ENCODE measurements around the gene ZC3H4. TPM values are rescaled to one million over a fixed set of nuclear protein-coding genes. Genes with fewer than 3 reads are reported as not detected.
A peak's percentile ranks its signal among the peaks of the same experiment; 100 is the strongest.
"Not testable (repeated sequence)": the region's sequence is repeated elsewhere in the genome, so short reads cannot be mapped to it uniquely, and the experiment has no call there.

Gene ZC3H4
- polyA plus RNA-seq, 3 donors = 36.5 to 39.4 (median 39.1) TPM

GRCh38 chr19:47141252-47141651, 27.7 kb upstream of the ZC3H4 start:
- DNase-seq = not testable (repeated sequence)

GRCh38 chr19:47135156-47135555, 21.6 kb upstream of the ZC3H4 start:
- DNase-seq = no peak

- DNase-seq = no peak
Measured at GRCh38 chr19:47134545-47134944, 21.0 kb upstream of the ZC3H4 start.

- no peak for DNase-seq
Measured at GRCh38 chr19:47133021-47133471, 19.5 kb upstream of the ZC3H4 start.

- DNase-seq = no peak
Measured at GRCh38 chr19:47132194-47132852, 18.7 kb upstream of the ZC3H4 start.

GRCh38 chr19:47130589-47131227, 17.1 kb upstream of the ZC3H4 start, which contains the start of gene SAE1:
SAE1 (plus strand) TSS chr19:47130835; CDS start chr19:47130931, 96 bp downstream.
- peak; percentile 98 for DNase-seq

- no peak for DNase-seq
Measured at GRCh38 chr19:47130120-47130588, 16.6 kb upstream of the ZC3H4 start.

GRCh38 chr19:47129579-47129978, 16.0 kb upstream of the ZC3H4 start:
- DNase-seq = no peak

- DNase-seq = no peak
Measured at GRCh38 chr19:47125669-47125938, 12.0 kb upstream of the ZC3H4 start.

- DNase-seq = peak; percentile 60
Measured at GRCh38 chr19:47124937-47125668, 11.5 kb upstream of the ZC3H4 start.

- DNase-seq = no peak
Measured at GRCh38 chr19:47123406-47123805, 9.8 kb upstream of the ZC3H4 start.

GRCh38 chr19:47122359-47123335, 9.1 kb upstream of the ZC3H4 start:
- DNase-seq = no peak

GRCh38 chr19:47120470-47121067, 7.0 kb upstream of the ZC3H4 start:
- no peak for DNase-seq

GRCh38 chr19:47113850-47114651, 475 bp upstream of the ZC3H4 start:
- no peak for DNase-seq

- peak; percentile 83 for DNase-seq
Measured at GRCh38 chr19:47112166-47112996, 1.2 kb downstream of the ZC3H4 start.

- DNase-seq = no peak
Measured at GRCh38 chr19:47111682-47112165, 1.9 kb downstream of the ZC3H4 start.

- DNase-seq = no peak
Measured at GRCh38 chr19:47111006-47111621, 2.5 kb downstream of the ZC3H4 start.

GRCh38 chr19:47110521-47111005, 3.0 kb downstream of the ZC3H4 start:
- DNase-seq = no peak
